22Rv1 (cell line): ENCODE data around the gene KIF1A.

Experiments used
- CTCF ChIP-seq: fragments of 450-650 bp; IDR thresholded peaks from 2 replicates; pipeline ENCODE4 v1.5.1; 2017; ENCODE audit warnings: mild to moderate bottlenecking
- ZFX ChIP-seq: fragments of 450-650 bp; IDR thresholded peaks from 2 replicates; pipeline ENCODE4 v1.6.1; 2017; ENCODE audit warnings: antibody characterized with exemption, borderline replicate concordance

- TF ChIP-seq CTCF (no peak), ZFX (no peak)
Observed at GRCh38 chr2:240819126-240819857, 727 bp downstream of the KIF1A start.
